ENCODE results near the gene DPP6. TPM values are rescaled to one million over a fixed set of nuclear protein-coding genes. Genes with fewer than 3 reads are reported as not detected.

The DPP6 gene
- total RNA-seq, 4 donors from 2014 or later, result 0.60 to 1.7 (median 1.6) TPM; not detected in 1

- Histone ChIP-seq H3K36me3 (no peaks in the 10 kb centered on the region), H3K27me3 (no peaks in the 10 kb centered on the region), H3K4me3 (no peak overlapping the region), H3K27ac (no peak overlapping the region), H3K9me3 (peaks cover 0 to 9% (median 0%) of the 10 kb centered on the region in 4 donors), H3K4me1 (no peaks in the 10 kb centered on the region)
- no peak for TF ChIP-seq EP300 (IDR thresholded peaks at IDR 0.05)
- no peak for TF ChIP-seq POLR2A (IDR thresholded peaks at IDR 0.05)
- no peak for TF ChIP-seq CTCF (IDR thresholded peaks at IDR 0.05)
- DNase-seq (ENCODE audit: low spot score in 2 of 2), result no peak
- 88 to 90% methylated on average over 22 to 26 of the region's 26 CpGs for WGBS, 2 donors
Measured at GRCh38 chr7:154748089-154748786, 696.0 kb downstream of the DPP6 start.

GRCh38 chr7:154750353-154750801 lies 698.2 kb downstream of the DPP6 start:
- no peak overlapping the region for H3K27ac ChIP-seq
- TF ChIP-seq POLR2A (IDR thresholded peaks at IDR 0.05) (no peak), EP300 (IDR thresholded peaks at IDR 0.05) (no peak), CTCF (IDR thresholded peaks at IDR 0.05) (no peak)
- no peak overlapping the region for H3K4me3 ChIP-seq
- H3K9me3 ChIP-seq, result peaks cover 0 to 9% (median 0%) of the 10 kb centered on the region in 4 donors
- 86 to 89% methylated on average over 27 of the region's 27 CpGs for WGBS, 2 donors
- no peaks in the 10 kb centered on the region for H3K4me1 ChIP-seq
- H3K36me3 ChIP-seq, result no peaks in the 10 kb centered on the region
- H3K27me3 ChIP-seq, result no peaks in the 10 kb centered on the region
- DNase-seq (ENCODE audit: low spot score in 2 of 2), result no peak

GRCh38 chr7:154753226-154753625 lies 701.0 kb downstream of the DPP6 start:
- Histone ChIP-seq H3K4me1 (no peaks in the 10 kb centered on the region), H3K27ac (no peak overlapping the region), H3K9me3 (peaks cover 0 to 19% (median 0%) of the 10 kb centered on the region in 4 donors), H3K4me3 (no peak overlapping the region), H3K27me3 (no peaks in the 10 kb centered on the region), H3K36me3 (no peaks in the 10 kb centered on the region)
- no peak for DNase-seq (ENCODE audit: low spot score in 2 of 2)
- no peak for TF ChIP-seq EP300 (IDR thresholded peaks at IDR 0.05)
- TF ChIP-seq CTCF (IDR thresholded peaks at IDR 0.05), result no peak
- no peak for TF ChIP-seq POLR2A (IDR thresholded peaks at IDR 0.05)
- WGBS, 2 donors, result 90 to 93% methylated on average over 12 of the region's 12 CpGs

GRCh38 chr7:154757756-154758155 lies 705.6 kb downstream of the DPP6 start:
- Histone ChIP-seq H3K27me3 (no peaks in the 10 kb centered on the region), H3K9me3 (peaks cover 0 to 24% (median 0%) of the 10 kb centered on the region in 4 donors), H3K36me3 (no peaks in the 10 kb centered on the region), H3K27ac (no peak overlapping the region), H3K4me3 (no peak overlapping the region), H3K4me1 (no peaks in the 10 kb centered on the region)
- WGBS, 2 donors, result 91 to 95% methylated on average over 13 of the region's 13 CpGs
- TF ChIP-seq POLR2A (IDR thresholded peaks at IDR 0.05) (no peak), EP300 (IDR thresholded peaks at IDR 0.05) (no peak), CTCF (IDR thresholded peaks at IDR 0.05) (no peak)
- no peak for DNase-seq (ENCODE audit: low spot score in 2 of 2)

- Histone ChIP-seq H3K27me3 (no peaks in the 10 kb centered on the region), H3K4me3 (no peak overlapping the region), H3K9me3 (peaks cover 0 to 19% (median 0%) of the 10 kb centered on the region in 4 donors), H3K36me3 (no peaks in the 10 kb centered on the region), H3K4me1 (no peaks in the 10 kb centered on the region), H3K27ac (no peak overlapping the region)
- 73 to 82% methylated on average over 6 of the region's 6 CpGs for WGBS, 2 donors
- DNase-seq (ENCODE audit: low spot score in 2 of 2), result no peak
- no peak for TF ChIP-seq CTCF (IDR thresholded peaks at IDR 0.05)
- TF ChIP-seq POLR2A (IDR thresholded peaks at IDR 0.05), result no peak
- no peak for TF ChIP-seq EP300 (IDR thresholded peaks at IDR 0.05)
Measured at GRCh38 chr7:154759989-154760388, 707.8 kb downstream of the DPP6 start.

Data from tibial nerve (tissue), 4 donors.